Epithelial cell of proximal tubule (primary cell): Measurements from ENCODE around the gene UROS. TPM values are rescaled to one million over a fixed set of nuclear protein-coding genes. Genes with fewer than 3 reads are reported as not detected.

ENCODE experiments used
- DNase-seq: peaks from one replicate; pipeline ENCODE4 v3.0.0-alpha.2; 2011; ENCODE audit warnings: low read depth
- H3K4me3 ChIP-seq: 2 replicates; pipeline ENCODE4 v1.5.1; 2011; ENCODE audit warnings: low read depth, mild to moderate bottlenecking, low read length
- CTCF ChIP-seq: conservative IDR thresholded peaks from 2 replicates; pipeline ENCODE4 v1.5.1; 2012; ENCODE audit warnings: low read depth, mild to moderate bottlenecking, low read length
- total RNA-seq: library from RNA; depleted of rRNA; stranded (reverse); fragments of >200 nt; gene quantifications from 2 replicates; pipeline ENCODE4 v1.2.3, GENCODE V29; 2015

Gene UROS
- total RNA-seq: 56.8 and 56.9 TPM in 2 replicates

- TF ChIP-seq CTCF: no peak
- peak; percentile 55 for DNase-seq
Observed at GRCh38 chr10:125822878-125823662, at the start of gene UROS, which contains the start of gene BCCIP. Gene UROS (minus strand): TSS chr10:125823258. CDS start chr10:125816499, 6,759 bp downstream. Gene BCCIP (plus strand): TSS chr10:125823546. CDS start chr10:125823558, 12 bp downstream.

DNA sequence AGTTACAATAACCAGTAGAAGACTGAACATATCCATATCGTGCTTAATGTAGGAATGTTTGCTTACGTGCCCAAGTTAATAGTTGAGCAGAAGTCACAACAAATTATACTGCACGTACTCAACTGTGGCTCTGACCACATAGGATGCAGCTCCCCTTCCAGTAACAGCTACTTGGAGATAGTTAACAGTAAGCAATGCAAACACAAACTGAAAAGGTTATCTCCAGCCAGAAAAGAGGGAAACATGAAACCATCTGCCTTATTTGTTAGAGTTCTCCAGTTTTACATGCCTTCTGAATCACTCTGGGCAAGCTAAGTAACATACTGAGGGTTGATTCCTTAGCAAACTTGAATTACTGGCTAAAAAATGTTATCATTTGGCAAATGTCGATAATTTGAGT, 48.3 kb upstream of the UROS start:
- H3K4me3 ChIP-seq: no peak overlapping the region
- no peak for DNase-seq
- no peak for TF ChIP-seq CTCF

More at GRCh38 chr10:125822878-125823662, at the start of gene UROS, which contains the start of gene BCCIP:
- H3K4me3 ChIP-seq: peak within 1 kb of the TSS; percentile 98

- no peak overlapping the region for H3K4me3 ChIP-seq
- no peak for DNase-seq
- TF ChIP-seq CTCF: peak; percentile 89
Observed at GRCh38 chr10:125868372-125868975, 45.4 kb upstream of the UROS start.

DNA sequence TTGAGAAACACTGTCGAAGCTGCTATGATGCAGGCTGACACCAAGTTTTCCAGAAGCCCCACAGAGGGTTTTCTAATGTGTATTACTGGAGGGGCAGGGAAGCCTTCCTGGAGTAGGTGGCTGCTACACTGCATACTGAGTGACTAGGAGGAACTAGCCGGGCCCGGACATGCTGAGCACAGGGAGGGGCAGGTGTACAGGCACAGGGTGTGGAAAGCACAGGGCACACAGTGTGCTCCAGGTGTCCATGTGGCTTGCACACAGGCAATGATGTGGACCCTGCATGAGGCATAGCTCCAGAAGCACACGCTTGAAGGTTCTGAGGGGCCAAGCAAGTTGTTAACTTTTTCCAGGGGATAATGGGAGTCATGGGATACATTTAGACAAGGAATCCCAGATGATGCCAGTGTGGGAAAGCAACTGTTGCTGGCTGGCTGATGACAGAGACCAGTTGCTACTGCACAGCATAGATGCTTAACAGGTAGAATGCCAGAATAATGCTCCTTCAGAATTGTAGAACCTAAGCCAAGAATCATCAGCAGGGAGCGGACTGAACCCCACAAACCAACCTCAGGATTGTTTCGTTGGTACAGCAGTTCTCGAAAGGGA, 43.5 kb upstream of the UROS start:
- no peak for DNase-seq
- no peak overlapping the region for H3K4me3 ChIP-seq
- no peak for TF ChIP-seq CTCF

DNA sequence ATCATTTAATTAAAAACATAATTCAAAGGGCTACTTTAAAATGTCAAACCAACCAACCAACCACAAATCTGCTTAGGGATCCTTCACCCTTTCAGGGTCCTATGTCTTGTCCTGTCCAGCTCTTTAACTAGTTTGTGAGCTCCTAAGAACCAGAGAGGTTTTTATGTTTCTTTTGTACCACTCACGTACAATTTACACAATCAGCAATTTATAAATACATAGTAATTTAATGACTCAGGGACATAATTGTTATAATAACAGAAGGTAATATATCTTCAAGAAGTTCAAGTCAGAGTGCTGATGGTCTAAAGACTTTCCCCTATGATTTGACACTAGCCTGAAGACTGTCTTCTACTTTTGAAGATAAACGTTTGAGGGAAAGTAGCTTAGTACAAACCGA, 42.1 kb upstream of the UROS start:
- TF ChIP-seq CTCF: no peak

GRCh38 chr10:125859128-125859817, 36.2 kb upstream of the UROS start:
- DNase-seq: no peak
- no peak overlapping the region for H3K4me3 ChIP-seq
- TF ChIP-seq CTCF: no peak

More for the DNA sequence above, 42.1 kb upstream of the UROS start:
- no peak for DNase-seq
- no peak overlapping the region for H3K4me3 ChIP-seq
